Stimulated activated naive CD4-positive, alpha-beta T cell treated with Interleukin-2 at 50 U/mL for 16 hours (primary cell): ENCODE results near the gene CALU.

Experiments used
- DNase-seq: peaks from one replicate; lab custom pipeline; 2025; lab: John Stamatoyannopoulos, UW

The CALU gene

DNA sequence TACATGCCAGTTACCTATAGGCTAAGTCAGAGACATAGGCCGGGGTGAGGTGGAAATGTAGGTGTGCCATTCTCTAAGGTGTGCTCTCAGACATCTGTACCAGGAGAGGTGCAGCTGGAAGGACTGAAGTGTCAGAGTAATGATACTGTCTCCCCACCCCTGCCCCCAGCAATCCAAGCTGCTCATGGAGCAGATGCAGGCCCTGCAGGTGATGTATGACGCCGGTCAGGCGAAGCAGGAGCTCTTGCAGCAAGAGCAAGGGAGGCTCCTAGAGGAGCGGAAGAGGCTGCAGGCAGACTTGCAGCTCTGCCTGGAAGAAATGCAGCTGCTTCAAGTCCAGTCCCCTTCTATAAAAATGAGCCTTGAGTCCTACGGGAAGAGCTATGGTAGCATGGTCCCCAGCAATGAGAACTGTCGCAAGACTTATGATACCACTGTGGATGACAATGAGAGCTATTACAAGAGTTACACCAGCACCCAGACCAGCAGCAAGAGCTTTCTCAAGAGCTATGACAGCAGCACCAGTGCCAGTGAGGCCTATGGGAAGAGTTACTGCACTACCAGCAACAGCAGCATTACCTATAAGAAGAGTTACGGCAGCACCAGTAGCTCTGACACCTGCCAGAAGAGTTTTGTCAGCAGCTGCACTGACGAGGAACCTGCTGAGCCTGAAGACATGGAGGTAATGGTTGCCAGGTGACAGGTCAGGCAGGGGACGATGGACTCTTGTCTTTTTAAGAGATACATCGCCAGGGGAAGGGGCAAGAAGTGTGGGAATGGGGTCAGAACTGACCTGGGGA is 72.7 kb downstream of the CALU start:
- no peak for DNase-seq

DNA sequence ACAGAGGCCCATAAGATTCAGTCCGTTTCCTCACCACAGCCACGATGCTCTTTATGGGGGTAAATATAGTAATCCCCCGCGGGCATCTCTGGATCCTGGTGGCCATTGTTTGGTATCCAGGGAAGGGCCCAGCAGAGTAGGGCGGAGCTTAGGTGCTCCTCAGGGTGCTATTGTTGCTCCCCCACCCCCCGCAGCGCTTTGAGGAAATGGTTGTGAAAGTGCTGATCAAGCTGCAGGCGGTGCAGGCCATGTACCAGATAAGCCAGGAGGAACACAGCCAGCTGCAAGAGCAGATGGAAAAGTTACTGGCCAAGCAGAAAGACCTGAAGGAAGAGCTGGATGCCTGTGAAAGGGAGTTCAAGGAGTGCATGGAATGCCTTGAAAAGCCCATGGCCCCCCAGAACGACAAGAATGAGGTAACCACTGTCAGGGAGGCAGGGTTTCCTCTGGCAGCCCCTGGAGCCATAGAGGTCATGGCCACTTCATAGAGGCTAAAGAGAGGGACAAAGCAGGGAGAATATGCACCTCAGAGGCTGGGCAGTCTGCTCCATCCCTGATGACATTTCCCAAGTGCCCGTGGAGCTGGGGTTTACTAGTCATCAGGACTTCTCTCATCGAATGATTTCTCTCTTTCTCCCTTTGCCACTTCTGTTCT is 73.5 kb downstream of the CALU start:
- DNase-seq, result no peak

DNA sequence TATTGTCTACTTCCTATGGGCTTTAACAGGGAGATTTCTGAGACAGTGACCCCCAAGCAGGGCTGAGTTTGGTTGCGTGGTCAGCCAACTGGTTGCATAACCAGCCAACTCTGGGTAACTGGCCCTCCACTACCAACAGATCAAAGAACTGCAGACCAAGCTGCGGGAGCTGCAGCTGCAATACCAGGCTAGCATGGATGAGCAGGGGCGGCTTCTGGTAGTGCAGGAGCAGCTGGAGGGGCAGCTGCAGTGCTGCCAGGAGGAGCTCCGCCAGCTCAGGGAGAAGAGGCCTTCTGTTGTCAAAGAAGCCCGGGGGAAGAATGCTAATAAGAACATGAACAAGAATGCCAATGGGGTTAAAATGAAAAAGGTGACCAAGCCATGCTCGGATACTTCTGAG is 75.3 kb downstream of the CALU start:
- no peak for DNase-seq

DNA sequence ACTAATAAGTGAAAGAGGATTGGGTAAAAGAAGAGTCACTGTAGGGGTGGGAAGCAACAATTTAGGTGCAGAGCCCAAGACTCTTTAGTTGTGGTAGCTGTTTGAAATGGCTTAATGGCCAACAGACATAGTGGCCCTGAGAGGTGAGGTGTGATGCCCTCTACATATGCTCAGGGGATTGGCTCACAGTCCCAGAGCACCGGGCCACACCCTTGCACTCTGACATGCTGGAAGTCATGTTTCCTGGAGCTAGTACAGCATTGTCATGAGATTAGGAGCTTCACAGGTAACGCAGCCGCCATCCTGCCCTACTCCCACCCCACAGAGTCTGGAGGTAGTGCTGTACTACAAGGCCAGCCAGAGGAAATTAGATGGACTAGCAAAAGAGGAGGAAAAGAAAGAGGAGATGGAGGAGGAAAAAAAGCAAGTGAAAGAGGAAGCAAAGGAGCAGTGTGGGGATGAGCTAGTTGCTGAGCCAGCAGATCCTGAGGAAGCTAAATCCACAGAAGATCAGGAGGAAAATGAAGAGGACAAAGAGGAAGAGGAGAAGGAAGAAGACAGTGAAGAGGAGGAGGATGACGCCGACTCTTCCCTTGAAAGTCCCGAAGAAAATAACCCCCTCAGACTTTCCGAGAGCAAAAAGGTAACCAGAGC is 76.3 kb downstream of the CALU start:
- no peak for DNase-seq

DNA sequence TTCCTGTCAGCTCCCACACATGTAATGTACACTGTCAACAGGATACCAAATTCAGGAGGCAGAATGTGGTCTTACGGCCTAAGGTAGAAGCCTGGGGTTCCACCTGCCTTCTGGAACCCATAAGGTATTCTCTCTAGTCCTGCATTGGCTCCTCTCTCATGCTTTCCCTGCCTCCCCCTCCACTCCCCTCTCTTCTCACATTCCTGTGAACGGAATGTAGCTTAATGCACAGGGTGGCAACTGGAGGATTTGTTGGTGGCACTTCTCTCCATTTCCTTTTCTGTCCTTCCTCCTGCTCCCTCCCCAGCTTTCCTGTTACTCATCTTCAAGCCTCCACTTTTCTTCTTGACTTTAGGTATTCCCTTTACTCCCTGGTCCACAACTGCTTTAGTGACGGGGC is 79.5 kb downstream of the CALU start:
- no peak for DNase-seq
